ES-I3 (cell line): ENCODE results near the gene VWA5B1.

Experiments used
- H3K36me3 ChIP-seq: 2 replicates; pipeline ENCODE4 v1.6.1; 2013; ENCODE audit warnings: mild to moderate bottlenecking, low read length, control low read depth, moderate library complexity; ENCODE audit not compliant: insufficient read depth
- H3K4me1 ChIP-seq: 2 replicates; pipeline ENCODE4 v1.6.1; 2013; ENCODE audit warnings: mild to moderate bottlenecking, control low read depth, low read length; ENCODE audit not compliant: insufficient read depth
- H3K9ac ChIP-seq: 2 replicates; pipeline ENCODE4 v1.6.1; 2013; ENCODE audit warnings: low read depth, mild to moderate bottlenecking, low read length, moderate library complexity
- H3K9me3 ChIP-seq: 2 replicates; pipeline ENCODE4 v1.6.1; 2013; ENCODE audit warnings: mild to moderate bottlenecking, low read length, moderate library complexity; ENCODE audit not compliant: control insufficient read depth, insufficient read depth

VWA5B1 gene

DNA sequence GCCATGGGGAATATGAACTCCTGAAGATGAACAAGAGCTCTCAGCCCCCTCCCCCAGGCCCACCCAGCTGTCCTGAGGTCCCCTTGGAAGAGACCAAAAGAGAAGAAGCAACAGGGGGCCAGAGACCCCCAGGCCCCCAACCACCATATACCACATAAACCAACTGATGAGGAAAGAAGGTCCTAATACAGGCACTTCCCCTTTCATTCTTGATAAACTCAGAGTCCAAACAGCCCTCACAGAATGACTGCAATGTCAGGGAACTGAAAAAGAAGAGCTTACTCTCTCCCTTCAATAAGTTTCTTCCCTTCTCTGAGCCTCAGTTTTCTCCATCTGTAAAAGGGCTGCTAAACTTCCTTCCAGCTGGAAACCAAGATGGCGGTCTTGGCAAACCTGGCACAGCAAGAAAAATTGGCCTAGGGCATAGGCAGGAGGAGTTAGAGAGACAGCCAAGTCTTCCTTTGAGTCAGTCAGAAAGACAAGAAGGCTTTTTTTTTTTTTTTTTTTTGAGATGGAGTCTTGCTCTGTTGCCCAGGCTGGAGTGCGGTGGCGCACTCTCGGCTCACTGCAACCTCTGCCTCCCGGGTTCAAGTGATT is 90.5 kb downstream of the VWA5B1 start:
- no peaks in the 10 kb centered on the region for H3K9me3 ChIP-seq
- no peaks in the 10 kb centered on the region for H3K36me3 ChIP-seq
- H3K9ac ChIP-seq: no peak overlapping the region
- peaks cover 21% of the 10 kb centered on the region for H3K4me1 ChIP-seq

DNA sequence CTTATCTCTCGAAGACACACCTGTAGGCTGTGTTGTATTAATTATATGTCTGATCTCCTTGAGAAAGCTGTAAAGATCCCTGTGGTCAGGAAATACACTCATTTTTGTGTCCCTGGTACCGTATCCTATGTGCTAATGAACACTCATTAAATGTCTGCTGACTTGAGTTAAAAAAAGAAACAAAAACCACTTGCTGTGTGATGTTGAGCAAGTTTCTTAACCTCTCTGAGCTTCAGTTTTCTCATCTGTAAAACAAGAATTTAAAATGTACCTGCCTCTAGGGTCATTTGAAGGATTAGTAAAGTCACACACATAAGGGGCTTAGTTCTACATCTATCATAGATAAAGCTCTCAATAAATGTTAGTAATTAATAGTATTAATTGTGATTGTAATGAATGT is 91.3 kb downstream of the VWA5B1 start:
- H3K9me3 ChIP-seq: no peaks in the 10 kb centered on the region
- H3K36me3 ChIP-seq: no peaks in the 10 kb centered on the region
- H3K4me1 ChIP-seq: peaks cover 27% of the 10 kb centered on the region
- H3K9ac ChIP-seq: no peak overlapping the region

DNA sequence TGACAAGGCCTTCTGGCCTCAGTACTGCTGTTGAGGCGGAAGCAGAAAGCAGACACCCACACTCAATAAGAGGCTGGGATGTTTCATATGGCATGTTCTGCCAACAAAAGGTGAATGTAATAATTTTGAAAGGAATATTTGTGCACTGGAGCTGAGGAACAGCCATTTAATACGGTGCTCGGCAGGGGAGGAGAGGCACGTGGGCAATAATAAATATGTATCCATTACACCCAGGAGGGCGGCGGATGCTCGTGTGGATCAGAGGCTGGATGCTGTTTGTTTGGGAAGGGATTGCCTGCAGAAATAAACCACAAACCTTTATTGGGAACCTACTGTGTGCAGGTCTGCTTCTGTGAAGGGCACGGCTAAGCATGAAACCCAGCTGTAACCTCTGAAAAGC is 92.0 kb downstream of the VWA5B1 start:
- peaks cover 27% of the 10 kb centered on the region for H3K4me1 ChIP-seq
- no peak overlapping the region for H3K9ac ChIP-seq

DNA sequence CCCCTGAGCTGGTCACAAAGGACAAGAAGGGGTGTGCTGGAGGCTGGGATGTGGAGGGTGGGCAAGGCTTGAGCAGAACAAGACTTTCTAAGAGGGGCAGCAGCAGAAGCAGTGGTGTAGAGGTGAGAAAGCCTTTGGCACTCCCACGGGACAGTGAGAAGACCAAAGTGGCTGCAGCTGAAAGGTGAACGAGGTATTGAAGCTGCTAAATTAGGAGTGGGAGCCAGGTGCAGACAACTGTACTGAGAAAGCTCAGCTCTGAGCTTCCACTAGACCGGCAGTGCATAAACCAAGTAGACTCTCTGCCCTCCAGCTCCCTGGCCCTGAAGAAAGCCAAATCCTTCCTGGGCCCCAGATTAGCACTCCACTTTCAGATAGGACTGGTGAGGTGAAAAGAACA is 93.0 kb downstream of the VWA5B1 start:
- no peaks in the 10 kb centered on the region for H3K36me3 ChIP-seq
- H3K9ac ChIP-seq: no peak overlapping the region
- H3K4me1 ChIP-seq: peaks cover 27% of the 10 kb centered on the region
- no peaks in the 10 kb centered on the region for H3K9me3 ChIP-seq

More for the DNA sequence above, 92.0 kb downstream of the VWA5B1 start:
- Histone ChIP-seq H3K9me3 (no peaks in the 10 kb centered on the region), H3K36me3 (no peaks in the 10 kb centered on the region)

DNA sequence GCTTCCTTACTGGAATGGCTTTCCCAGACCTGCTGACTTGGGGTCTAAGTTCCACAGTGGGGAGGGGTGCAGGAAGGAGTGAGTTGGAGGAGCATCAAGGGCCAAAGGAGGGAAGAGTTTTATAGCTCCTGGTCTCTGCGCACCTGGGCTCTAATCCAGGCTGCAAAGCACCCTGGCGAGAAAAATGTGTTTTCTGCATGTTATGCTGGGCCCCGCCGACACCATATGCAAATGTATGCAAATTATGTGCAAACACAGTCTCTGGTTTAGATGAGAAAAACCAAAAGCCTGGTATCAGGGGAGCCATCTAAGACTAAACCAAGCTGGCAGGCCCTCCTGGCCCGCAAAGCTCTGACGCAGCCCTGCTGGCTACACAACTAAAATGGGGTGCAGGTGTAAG is 95.0 kb downstream of the VWA5B1 start:
- H3K9ac ChIP-seq: no peak overlapping the region
- H3K4me1 ChIP-seq: peaks cover 25% of the 10 kb centered on the region
- H3K9me3 ChIP-seq: no peaks in the 10 kb centered on the region
- no peaks in the 10 kb centered on the region for H3K36me3 ChIP-seq

DNA sequence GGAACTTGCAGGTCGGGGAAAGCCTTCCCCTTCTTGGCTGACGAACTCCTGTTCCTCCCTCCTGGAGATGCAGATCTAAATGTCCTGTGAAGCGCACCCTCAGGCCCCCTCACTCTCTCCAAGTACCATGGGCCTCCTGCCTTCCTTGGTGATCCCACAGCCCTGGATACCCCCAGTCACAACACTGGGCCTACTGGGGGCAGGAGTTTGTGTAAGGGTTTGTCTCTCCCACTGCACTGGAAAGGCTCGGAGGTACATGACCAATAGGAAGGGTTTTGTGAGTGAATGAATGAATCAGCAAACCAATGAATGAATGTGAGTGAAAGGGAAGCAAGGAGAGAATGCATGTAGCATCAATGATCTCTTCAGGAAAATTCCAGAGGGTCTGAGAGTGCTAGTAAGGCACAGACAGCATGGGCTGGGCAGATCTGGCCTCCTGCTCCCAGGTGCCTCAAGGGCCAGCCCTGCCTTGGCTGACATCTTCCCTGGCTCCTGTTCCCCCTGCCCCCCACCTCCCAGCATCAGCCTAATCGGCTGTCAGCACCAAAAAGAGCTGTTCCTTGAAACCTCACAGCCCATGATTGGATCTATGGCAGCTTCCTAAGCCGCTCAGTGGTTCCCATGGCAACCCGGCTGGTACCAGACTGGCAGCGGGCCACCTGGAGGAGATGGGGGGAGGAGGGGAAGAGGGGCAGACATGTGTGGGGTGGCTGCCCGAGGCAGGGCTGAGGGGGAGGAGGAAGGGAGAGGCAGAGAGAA is 95.8 kb downstream of the VWA5B1 start:
- H3K4me1 ChIP-seq: peaks cover 23% of the 10 kb centered on the region
- H3K9me3 ChIP-seq: no peaks in the 10 kb centered on the region
- H3K9ac ChIP-seq: no peak overlapping the region
- H3K36me3 ChIP-seq: no peaks in the 10 kb centered on the region

DNA sequence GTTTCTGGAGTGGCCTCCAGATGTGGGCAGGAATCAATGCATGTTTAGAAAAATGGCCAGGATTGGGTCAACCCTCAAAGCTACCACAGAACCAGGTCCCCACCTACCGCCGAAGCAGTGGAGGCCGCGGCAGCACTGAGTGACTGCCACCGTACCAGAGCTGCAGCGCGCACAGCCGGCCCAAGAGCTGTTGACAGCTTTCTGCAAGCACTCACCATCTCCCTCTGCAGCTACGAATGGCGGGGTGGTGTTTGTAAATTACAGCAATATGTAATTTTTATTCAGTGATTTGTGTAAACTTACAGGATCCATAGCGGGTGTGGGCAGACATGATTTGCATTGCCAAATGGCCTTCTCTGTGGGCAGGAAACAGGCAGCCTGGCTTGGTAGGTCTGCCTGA is 98.9 kb downstream of the VWA5B1 start:
- Histone ChIP-seq H3K9ac (no peak overlapping the region), H3K9me3 (no peaks in the 10 kb centered on the region), H3K36me3 (no peaks in the 10 kb centered on the region), H3K4me1 (peaks cover 20% of the 10 kb centered on the region)

DNA sequence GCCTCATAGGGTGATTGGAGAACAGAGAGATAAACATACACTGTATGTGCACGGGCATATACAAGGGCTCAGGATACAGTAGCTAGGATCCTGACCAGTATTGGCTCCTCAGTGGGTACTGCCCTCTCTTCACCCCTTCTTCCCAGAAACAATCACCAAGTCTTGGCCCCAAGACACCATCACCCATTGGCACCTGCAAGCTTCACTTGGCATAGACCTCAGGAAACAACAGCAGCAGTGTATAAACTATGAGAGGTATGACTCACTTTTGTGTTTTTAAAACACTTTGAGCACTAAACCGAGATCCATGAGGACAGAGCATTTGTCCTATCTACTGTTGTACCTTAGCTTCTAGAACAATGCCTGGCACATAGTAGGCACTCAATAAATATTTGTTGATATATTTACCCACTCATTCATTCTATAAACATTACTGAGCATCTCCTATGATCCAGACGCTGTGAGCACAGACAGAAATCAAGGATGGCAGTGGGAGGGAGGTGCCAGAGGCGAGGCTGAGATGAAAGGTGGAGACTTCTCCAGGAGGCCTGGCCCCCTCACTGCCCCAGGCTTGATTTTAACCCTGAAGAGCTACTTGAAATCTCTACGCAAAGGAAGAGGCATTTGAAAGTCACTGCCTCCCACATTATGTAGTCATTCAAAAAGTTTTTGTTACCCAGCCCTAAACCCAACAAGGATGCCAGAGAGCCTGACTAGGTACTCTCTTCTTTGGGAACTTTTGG is 100.1 kb downstream of the VWA5B1 start:
- no peak overlapping the region for H3K9ac ChIP-seq

DNA sequence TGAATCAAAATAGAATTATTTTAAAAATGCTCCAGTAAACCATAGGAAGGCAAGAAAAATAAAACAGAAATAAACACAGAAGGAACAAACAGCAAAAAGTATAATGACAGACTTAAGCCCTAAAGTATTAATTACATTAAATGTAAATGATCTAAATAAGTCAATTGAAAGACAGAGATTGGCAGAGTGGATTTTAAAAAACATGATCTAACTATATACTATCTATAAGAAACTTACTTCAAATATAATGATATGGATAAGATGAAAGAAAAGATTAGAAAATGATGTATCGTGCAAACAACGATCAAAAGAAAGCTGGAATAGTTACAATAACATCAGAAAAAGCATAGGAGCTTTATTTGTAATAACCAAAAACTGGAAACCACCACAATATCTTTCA is 104.6 kb downstream of the VWA5B1 start:
- Histone ChIP-seq H3K4me1 (peaks cover 4% of the 10 kb centered on the region; the same call in 1 of the 2 replicates), H3K9ac (no peak overlapping the region), H3K36me3 (no peaks in the 10 kb centered on the region), H3K9me3 (no peaks in the 10 kb centered on the region)

More for the DNA sequence above, 100.1 kb downstream of the VWA5B1 start:
- Histone ChIP-seq H3K4me1 (peaks cover 10% of the 10 kb centered on the region), H3K36me3 (no peaks in the 10 kb centered on the region), H3K9me3 (no peaks in the 10 kb centered on the region)

DNA sequence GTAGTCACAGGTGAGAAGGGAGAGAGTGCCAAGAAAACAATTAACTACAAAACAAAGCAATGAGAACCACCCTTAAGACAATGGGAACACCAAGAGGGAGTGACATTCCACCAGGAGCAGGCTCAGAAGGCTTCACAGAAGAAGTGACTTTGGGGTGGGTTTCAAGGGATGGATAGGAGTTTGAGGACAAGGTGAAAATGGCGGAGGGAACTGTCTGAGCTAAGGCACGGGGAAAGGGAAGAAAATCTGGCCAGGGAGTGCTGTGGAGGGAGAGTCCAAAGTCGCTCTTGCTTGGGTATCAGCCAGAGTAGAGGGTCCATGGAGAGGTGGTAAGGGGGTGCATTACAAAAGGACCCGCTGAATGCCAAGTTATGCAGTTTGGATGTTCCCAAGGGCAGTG is 108.1 kb downstream of the VWA5B1 start:
- Histone ChIP-seq H3K4me1 (peaks cover 4% of the 10 kb centered on the region; the same call in 1 of the 2 replicates), H3K9ac (no peak overlapping the region), H3K9me3 (no peaks in the 10 kb centered on the region), H3K36me3 (no peaks in the 10 kb centered on the region)

DNA sequence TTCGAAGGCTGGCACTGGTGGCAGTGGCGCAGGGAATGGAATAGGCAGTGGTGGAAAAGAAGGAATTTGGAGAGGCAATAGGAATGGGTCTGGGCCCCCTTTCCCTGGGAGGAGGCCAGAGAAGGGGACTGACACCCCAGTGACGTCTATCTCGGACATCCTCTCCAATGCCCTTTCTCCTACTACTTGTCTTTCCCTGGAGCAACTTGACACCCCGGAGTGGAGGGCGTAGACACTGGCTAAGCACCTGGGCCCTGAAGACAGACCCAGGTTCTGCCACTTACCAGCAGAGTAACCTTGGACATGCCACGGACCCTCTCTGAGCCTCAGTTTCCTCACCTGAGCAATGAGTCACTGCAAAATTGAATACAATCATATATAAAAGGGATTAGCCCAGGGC is 108.5 kb downstream of the VWA5B1 start:
- no peaks in the 10 kb centered on the region for H3K9me3 ChIP-seq
- peaks cover 4% of the 10 kb centered on the region; the same call in 1 of the 2 replicates for H3K4me1 ChIP-seq
- no peak overlapping the region for H3K9ac ChIP-seq
- H3K36me3 ChIP-seq: no peaks in the 10 kb centered on the region

DNA sequence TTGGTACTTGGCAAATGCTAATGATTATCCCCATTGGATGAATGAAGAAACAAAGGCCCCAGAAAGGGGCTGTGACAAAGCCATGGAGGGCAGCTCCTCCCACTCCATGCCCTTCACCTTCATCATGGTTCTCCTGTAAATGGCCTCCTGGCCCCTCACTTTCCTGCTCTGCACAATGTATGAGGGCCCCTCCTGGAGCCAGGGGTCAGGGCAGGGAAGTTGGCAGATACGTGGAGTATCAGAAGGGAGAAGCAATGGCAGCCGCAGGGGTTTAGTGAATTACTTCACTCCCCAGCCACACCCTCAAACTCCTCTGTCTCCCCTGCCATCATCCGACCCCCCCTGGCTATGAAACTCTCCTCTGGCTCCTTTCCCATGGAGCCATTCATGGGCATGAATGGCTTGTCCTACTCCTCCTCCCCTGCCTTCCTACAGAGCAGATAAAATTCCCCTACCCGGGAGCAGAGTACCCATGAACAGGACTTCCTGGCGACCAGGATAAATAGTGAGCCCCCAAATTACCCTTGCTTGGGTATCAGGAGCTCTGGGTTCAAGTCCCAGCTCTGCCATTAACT is 109.0 kb downstream of the VWA5B1 start:
- Histone ChIP-seq H3K4me1 (peaks cover 4% of the 10 kb centered on the region; the same call in 1 of the 2 replicates), H3K9me3 (no peaks in the 10 kb centered on the region), H3K9ac (no peak overlapping the region), H3K36me3 (no peaks in the 10 kb centered on the region)

DNA sequence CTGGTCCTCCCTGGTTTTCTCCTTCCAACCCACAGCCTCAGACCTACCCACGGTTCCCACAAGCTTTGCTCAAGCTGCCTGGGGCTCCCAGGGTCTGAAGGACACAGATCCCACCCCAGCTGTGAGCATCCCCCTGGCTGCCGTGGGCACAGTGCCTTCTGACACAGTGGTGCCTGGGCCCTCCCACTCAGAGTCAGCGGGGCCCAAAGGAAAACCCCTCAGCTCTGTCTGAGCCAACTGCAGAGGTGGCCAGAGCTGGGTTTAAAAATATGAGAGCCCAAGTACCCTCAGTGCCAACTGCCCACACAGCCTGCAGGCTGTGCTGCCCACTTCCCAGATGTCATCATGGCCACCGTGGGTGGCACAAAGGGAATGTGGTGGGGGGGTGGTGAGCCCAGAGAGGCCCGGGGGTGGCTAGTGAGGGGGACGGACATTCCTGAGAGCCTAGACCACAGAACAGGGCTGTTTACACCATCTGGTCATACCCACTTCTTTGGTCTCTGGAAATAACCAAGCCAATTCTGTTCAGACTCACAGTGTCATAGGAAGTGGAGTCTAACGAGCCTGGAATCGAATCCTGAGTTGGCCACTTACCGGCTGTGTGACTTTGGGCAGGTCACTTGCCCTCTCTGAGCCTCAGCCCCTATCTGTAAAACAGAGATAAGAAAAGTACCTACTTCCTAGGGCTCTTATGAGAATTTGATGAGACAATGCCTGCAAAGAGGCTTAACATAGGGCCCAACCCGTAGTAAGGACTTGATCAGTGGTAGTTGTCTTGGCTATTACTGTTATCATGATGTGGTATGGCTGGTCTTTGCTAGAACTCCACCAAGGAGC is 109.9 kb downstream of the VWA5B1 start:
- H3K4me1 ChIP-seq: peaks cover 4% of the 10 kb centered on the region; the same call in 1 of the 2 replicates
- H3K9me3 ChIP-seq: no peaks in the 10 kb centered on the region
- no peak overlapping the region for H3K9ac ChIP-seq
- H3K36me3 ChIP-seq: no peaks in the 10 kb centered on the region
